ENCODE data around the gene SMOC2. TPM values are rescaled to one million over a fixed set of nuclear protein-coding genes. Genes with fewer than 3 reads are reported as not detected.

SMOC2 gene
- total and polyA plus RNA-seq, 2 of the 13 experiments (the other 11 are each of a cell fraction or from before 2014, with no cell fraction given): not detected

- TF ChIP-seq ETV6 (CRISPR knock-in tag; conservative IDR thresholded peaks at IDR 0.05) (no peak), LBX2 (CRISPR knock-in tag; IDR thresholded peaks at IDR 0.05; ENCODE audit: borderline replicate concordance) (no peak)
These were observed at the start of gene SMOC2 (continued) for GRCh38 chr6:168440520-168441433.

- FAIRE-seq: no peak
- Histone ChIP-seq H3K4me3 (replicated peaks in 1 of 3; ENCODE audit: insufficient read depth in 1 of 3, low read depth in 2 of 3, low read length in 3 of 3) (no peak overlapping the region), H2AFZ (ENCODE audit: low read length) (no peak overlapping the region), H3K9me3 (ENCODE audit: low read length) (no peaks in the 10 kb centered on the region), H3K79me2 (ENCODE audit: insufficient read depth, low read length) (no peaks in the 10 kb centered on the region), H3K27ac (ENCODE audit: extremely low read length, insufficient read depth, low read length) (no peak overlapping the region), H3K27me3 (ENCODE audit: control insufficient read depth in 1 of 2, insufficient read depth in 2 of 2, low read length in 2 of 2) (peaks cover 11 to 63% of the 10 kb centered on the region in 2 experiments), H3K36me3 (replicated peaks in 1 of 2; ENCODE audit: control insufficient read depth in 1 of 2, insufficient read depth in 2 of 2, low read length in 2 of 2) (no peaks in the 10 kb centered on the region), H3K9ac (ENCODE audit: insufficient read depth, low read depth, low read length) (no peak overlapping the region), H3K4me1 (ENCODE audit: insufficient read depth, low read length) (peaks cover 10% of the 10 kb centered on the region), H3K4me2 (ENCODE audit: low read depth, low read length) (no peak overlapping the region), H4K20me1 (ENCODE audit: insufficient read depth, low read length) (no peaks in the 10 kb centered on the region; the same call in 1 of the 2 replicates)
- ChIA-PET CTCF (ENCODE audit: low intra/inter-chr PET ratio, low total read pairs) (no interaction called here), POLR2A (no interaction called here)
- TF ChIP-seq MEIS2 (CRISPR knock-in tag; IDR thresholded peaks at IDR 0.05): no peak
- TF ChIP-seq ARID4A (CRISPR knock-in tag; IDR thresholded peaks at IDR 0.05; ENCODE audit: borderline replicate concordance): no peak
- no peak for TF ChIP-seq NR3C1 (CRISPR knock-in tag; IDR thresholded peaks at IDR 0.05)
- TF ChIP-seq ZNF326 (CRISPR knock-in tag; IDR thresholded peaks at IDR 0.05; ENCODE audit: borderline replicate concordance): no peak
- no peak for TF ChIP-seq KDM1A (CRISPR knock-in tag; IDR thresholded peaks at IDR 0.05)
- TF ChIP-seq IKZF1 (IDR thresholded peaks at IDR 0.05): no peak
- TF ChIP-seq JUNB (CRISPR knock-in tag; IDR thresholded peaks at IDR 0.05; ENCODE audit: borderline replicate concordance): no peak
- no peak for TF ChIP-seq FOXA3 (CRISPR knock-in tag; IDR thresholded peaks at IDR 0.05)
- no peak for TF ChIP-seq ZFYVE20 (CRISPR knock-in tag; IDR thresholded peaks at IDR 0.05; ENCODE audit: borderline replicate concordance, low read depth)
- no peak for TF ChIP-seq JDP2 (CRISPR knock-in tag; IDR thresholded peaks at IDR 0.05; ENCODE audit: borderline replicate concordance)
- no peak for TF ChIP-seq ZNF549 (CRISPR knock-in tag; IDR thresholded peaks at IDR 0.05)
- TF ChIP-seq ZNF225 (CRISPR knock-in tag; IDR thresholded peaks at IDR 0.05): no peak
- TF ChIP-seq FOXK2 (IDR thresholded peaks at IDR 0.05): no peak
- ATAC-seq: no peak
- 20% methylated on average over 20 of the region's 23 CpGs for WGBS (ENCODE audit: low lambda C conversion rate)
- BruUV-seq (replicated peaks): no TSS peak
- intact Hi-C loops (cut with micrococcal nuclease; ENCODE audit: unreplicated experiment) (no loop called here), in situ Hi-C loops (cut with HindIII; ENCODE audit: extremely low pct_ligation_motif_present, low pct_unique_long_range_greater_than_20kb) (no loop called here)
- DNase-seq (ENCODE audit: low spot score): no peak
These were observed 47.7 kb upstream of the SMOC2 start for GRCh38 chr6:168393126-168393870.

All from HepG2 (cell line).